Cardiac fibroblast (primary cell): ENCODE data around the gene ZNF200.
"Not testable (repeated sequence)": the region's sequence is repeated elsewhere in the genome, so short reads cannot be mapped to it uniquely, and the experiment has no call there.

Experiments used
- DNase-seq, 2 donors: peaks; one replicate each; pipeline versions ENCODE4 v3.0.0 to v3.0.0-alpha.2; 2010; ENCODE audit warnings: low read depth in 2 of 2
- H3K4me3 ChIP-seq, 2 donors: replicated peaks in 1 of 2; 1 replicate in 1 of 2; 2 replicates in 1 of 2; pipeline ENCODE4 v1.5.1; 2011; ENCODE audit warnings: low read depth in 2 of 2, low read length in 2 of 2, mild to moderate bottlenecking in 2 of 2, moderate library complexity in 1 of 2
- CTCF ChIP-seq: IDR thresholded peaks from one replicate; pipeline ENCODE4 v1.5.1; 2011; ENCODE audit warnings: low read depth, mild to moderate bottlenecking, low read length, inconsistent platforms

Gene ZNF200

GRCh38 chr16:3276679-3277078, 41.7 kb upstream of the ZNF200 start:
- H3K4me3 ChIP-seq: no peak overlapping the region
- no peak for DNase-seq
- no peak for TF ChIP-seq CTCF

- H3K4me3 ChIP-seq: no peak overlapping the region
- no peak for TF ChIP-seq CTCF
- DNase-seq: no peak
Observed at GRCh38 chr16:3274947-3275346, 40.0 kb upstream of the ZNF200 start.

- peak in 1 of 2 donors; percentile 9 for DNase-seq
- H3K4me3 ChIP-seq: no peak overlapping the region
- TF ChIP-seq CTCF: no peak
Observed at GRCh38 chr16:3274490-3274889, 39.5 kb upstream of the ZNF200 start.

- H3K4me3 ChIP-seq, DNase-seq: not testable (repeated sequence)
Observed at GRCh38 chr16:3271281-3271680, 36.3 kb upstream of the ZNF200 start.

- not testable (repeated sequence) for DNase-seq, H3K4me3 ChIP-seq
Observed at GRCh38 chr16:3270718-3271117, 35.8 kb upstream of the ZNF200 start.

- no peak overlapping the region for H3K4me3 ChIP-seq
- TF ChIP-seq CTCF: no peak
- DNase-seq: no peak
Observed at GRCh38 chr16:3268294-3268693, 33.3 kb upstream of the ZNF200 start.

- DNase-seq: peak; percentile 62
- peak; percentile 71 for TF ChIP-seq CTCF
- H3K4me3 ChIP-seq: no peak overlapping the region
Observed at GRCh38 chr16:3266873-3267537, 32.0 kb upstream of the ZNF200 start.
